HepG2 (cell line): ENCODE results near the gene AMPH.
"Not testable (repeated sequence)": the region's sequence is repeated elsewhere in the genome, so short reads cannot be mapped to it uniquely, and the experiment has no call there.

Source experiments
- GABPA ChIP-seq, 2 experiments: IDR thresholded peaks; 2 replicates each; pipeline ENCODE4 v1.6.1; 2011 to 2016; ENCODE audit warnings: low read depth in 2 of 2, low read length in 1 of 2, missing biosample characterization in 1 of 2, missing genetic modification characterization in 1 of 2
- MAFK ChIP-seq, 2 experiments: IDR thresholded peaks in 1 of 2; conservative IDR thresholded peaks in 1 of 2; 2 replicates each; pipeline ENCODE4 v1.6.1; 2011; ENCODE audit warnings: improper control_type of control experiment in 2 of 2, low read length in 2 of 2
- MAX ChIP-seq: IDR thresholded peaks from 2 replicates; pipeline ENCODE4 v1.6.1; 2012; ENCODE audit warnings: inconsistent platforms
- NCOA5 ChIP-seq: sonication (generic); formaldehyde crosslinking; IDR thresholded peaks from 2 replicates; pipeline ENCODE4 v1.4.0; 2020; ENCODE audit warnings: missing genetic modification reagents
- SNAI1 ChIP-seq: sonication (generic); formaldehyde crosslinking; IDR thresholded peaks from 2 replicates; pipeline ENCODE4 v1.5.0; 2020; ENCODE audit warnings: mild to moderate bottlenecking, missing genetic modification reagents, borderline replicate concordance
- ZBTB21 ChIP-seq: sonication (generic); formaldehyde crosslinking; IDR thresholded peaks from 2 replicates; pipeline ENCODE4 v1.4.0; 2020; ENCODE audit warnings: missing genetic modification reagents
- ZNF792 ChIP-seq: IDR thresholded peaks from 2 replicates; pipeline ENCODE4 v1.6.1; 2016
- TF ChIP-seq, protein P1 (sequence below): sonication (generic); formaldehyde crosslinking; IDR thresholded peaks from 2 replicates; pipeline ENCODE4 v1.4.0; 2020; ENCODE audit warnings: missing genetic modification reagents

- not testable (repeated sequence) for TF ChIP-seq SNAI1 (CRISPR knock-in tag); MAX; ZBTB21 (CRISPR knock-in tag); GABPA (IDR thresholded peaks at IDR 0.05; ENCODE audit: low read depth, low read length); GABPA (CRISPR knock-in tag; IDR thresholded peaks at IDR 0.05; ENCODE audit: low read depth); NCOA5 (CRISPR knock-in tag); ZNF792 (CRISPR knock-in tag); MAFK (conservative IDR thresholded peaks at IDR 0.05 in 1 of 2, IDR thresholded peaks at IDR 0.05 in 1 of 2; ENCODE audit: low read length in 2 of 2)
- TF ChIP-seq, protein P1, sequence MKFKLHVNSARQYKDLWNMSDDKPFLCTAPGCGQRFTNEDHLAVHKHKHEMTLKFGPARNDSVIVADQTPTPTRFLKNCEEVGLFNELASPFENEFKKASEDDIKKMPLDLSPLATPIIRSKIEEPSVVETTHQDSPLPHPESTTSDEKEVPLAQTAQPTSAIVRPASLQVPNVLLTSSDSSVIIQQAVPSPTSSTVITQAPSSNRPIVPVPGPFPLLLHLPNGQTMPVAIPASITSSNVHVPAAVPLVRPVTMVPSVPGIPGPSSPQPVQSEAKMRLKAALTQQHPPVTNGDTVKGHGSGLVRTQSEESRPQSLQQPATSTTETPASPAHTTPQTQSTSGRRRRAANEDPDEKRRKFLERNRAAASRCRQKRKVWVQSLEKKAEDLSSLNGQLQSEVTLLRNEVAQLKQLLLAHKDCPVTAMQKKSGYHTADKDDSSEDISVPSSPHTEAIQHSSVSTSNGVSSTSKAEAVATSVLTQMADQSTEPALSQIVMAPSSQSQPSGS (CRISPR knock-in tag), result not testable (repeated sequence)
Measured at GRCh38 chr7:38350777-38351176, 280.4 kb downstream of the AMPH start.
